IMR-90 (cell line): Measurements from ENCODE around the gene FKRP. TPM values are rescaled to one million over a fixed set of nuclear protein-coding genes. Genes with fewer than 3 reads are reported as not detected.
A peak's percentile ranks its signal among the peaks of the same experiment; 100 is the strongest.

Experiments used
- ATAC-seq: fragments of 200-7000 bp; cut with Tn5 transposase; 2 replicates; pipeline ENCODE4 v1.9.1; 2020; ENCODE audit warnings: low read depth, mild to moderate bottlenecking, moderate library complexity
- BruUV-seq: library from RNA; stranded (reverse); fragments of 400-500 nt; replicated peaks from 2 replicates; lab custom pipeline; 2021; lab: Mats Ljungman, UMichigan
- CTCF ChIA-PET: fragments of 300-600 bp; formaldehyde crosslinking; extraction: SDS; loops from one replicate; lab custom pipeline; 2021; ENCODE audit warnings: antibody characterized with exemption; lab: Yijun Ruan, JAX
- POLR2A ChIA-PET: fragments of 300-600 bp; sonication (Branson Sonifier 250); formaldehyde crosslinking; loops from one replicate; lab custom pipeline; 2022; ENCODE audit warnings: antibody characterized with exemption; ENCODE audit not compliant: unreplicated experiment; lab: Charles Lee
- DNase-seq: peaks from one replicate; pipeline ENCODE4 v3.0.0; 2013
- H2AFZ ChIP-seq: replicated peaks from 2 replicates; pipeline ENCODE3; 2013; ENCODE audit warnings: low read length, mild to moderate bottlenecking; ENCODE audit not compliant: poor library complexity
- H2AK5ac ChIP-seq: 2 replicates; pipeline ENCODE4 v1.6.1; 2013; ENCODE audit warnings: low read depth, low read length, inconsistent platforms
- H2AK9ac ChIP-seq: replicated peaks from 2 replicates; pipeline ENCODE3; 2013; ENCODE audit warnings: mild to moderate bottlenecking, low read depth, low read length, moderate library complexity; ENCODE audit not compliant: poor library complexity
- H2BK120ac ChIP-seq: 2 replicates; pipeline ENCODE4 v1.6.1; 2013; ENCODE audit warnings: low read depth, low read length, inconsistent platforms
- H2BK15ac ChIP-seq: 3 replicates; pipeline ENCODE4 v1.6.1; 2013; ENCODE audit warnings: low read depth, low read length, inconsistent platforms
- H2BK20ac ChIP-seq: 2 replicates; pipeline ENCODE4 v1.6.1; 2013; ENCODE audit warnings: low read depth, mild to moderate bottlenecking, inconsistent platforms, low read length, moderate library complexity
- H2BK5ac ChIP-seq: 2 replicates; pipeline ENCODE4 v1.6.1; 2013; ENCODE audit warnings: mild to moderate bottlenecking, low read depth, low read length, inconsistent platforms; ENCODE audit not compliant: poor library complexity, severe bottlenecking
- H3K14ac ChIP-seq: replicated peaks from 2 replicates; pipeline ENCODE4 v1.6.1; 2013; ENCODE audit warnings: low read depth, low read length, inconsistent platforms
- H3K18ac ChIP-seq: 2 replicates; pipeline ENCODE4 v1.6.1; 2013; ENCODE audit warnings: low read depth, low read length, control low read depth
- H3K23ac ChIP-seq: 2 replicates; pipeline ENCODE4 v1.6.1; 2013; ENCODE audit warnings: low read depth, low read length, inconsistent platforms
- H3K27ac ChIP-seq: 2 replicates; pipeline ENCODE4 v1.5.1; 2013; ENCODE audit warnings: mild to moderate bottlenecking, control low read depth, low read length; ENCODE audit not compliant: insufficient read depth
- H3K27me3 ChIP-seq: 2 replicates; pipeline ENCODE4 v1.6.1; 2013; ENCODE audit warnings: low read length; ENCODE audit not compliant: control insufficient read depth, insufficient read depth
- H3K36me3 ChIP-seq: 2 replicates; pipeline ENCODE4 v1.6.1; 2013; ENCODE audit warnings: low read length, mixed read lengths; ENCODE audit not compliant: control insufficient read depth, insufficient read depth
- H3K4ac ChIP-seq: 2 replicates; pipeline ENCODE4 v1.6.1; 2013; ENCODE audit warnings: low read depth, low read length, inconsistent platforms
- H3K4me1 ChIP-seq: 2 replicates; pipeline ENCODE4 v1.6.1; 2013; ENCODE audit warnings: low read length, mixed read lengths; ENCODE audit not compliant: control insufficient read depth, insufficient read depth
- H3K4me2 ChIP-seq: 2 replicates; pipeline ENCODE4 v1.6.1; 2013; ENCODE audit warnings: low read depth, mild to moderate bottlenecking, control low read depth, low read length, moderate library complexity
- H3K4me3 ChIP-seq: 2 replicates; pipeline ENCODE4 v1.5.1; 2013; ENCODE audit warnings: low read depth, mild to moderate bottlenecking, control low read depth, low read length, moderate library complexity; ENCODE audit not compliant: insufficient read depth
- H3K56ac ChIP-seq: 2 replicates; pipeline ENCODE4 v1.6.1; 2013; ENCODE audit warnings: low read length, inconsistent platforms; ENCODE audit not compliant: insufficient read depth; ENCODE audit errors: extremely low read depth
- H3K79me1 ChIP-seq, 2 experiments: 2 replicates each; pipeline ENCODE4 v1.6.1; 2013; ENCODE audit warnings: low read length in 2 of 2, inconsistent platforms in 1 of 2, low read depth in 1 of 2
- H3K9ac ChIP-seq: 2 replicates; pipeline ENCODE4 v1.6.1; 2013; ENCODE audit warnings: low read depth, low read length, control low read depth
- H3K9me1 ChIP-seq: 2 replicates; pipeline ENCODE4 v1.6.1; 2013; ENCODE audit warnings: low read length, inconsistent platforms; ENCODE audit not compliant: insufficient read depth
- H3K9me3 ChIP-seq: 2 replicates; pipeline ENCODE4 v1.6.1; 2013; ENCODE audit warnings: low read length; ENCODE audit not compliant: control insufficient read depth, insufficient read depth
- H4K20me1 ChIP-seq: 2 replicates; pipeline ENCODE4 v1.6.1; 2013; ENCODE audit warnings: low read length, inconsistent platforms; ENCODE audit not compliant: insufficient read depth
- H4K5ac ChIP-seq: 2 replicates; pipeline ENCODE4 v1.6.1; 2013; ENCODE audit warnings: mild to moderate bottlenecking, low read depth, low read length, control low read depth
- H4K8ac ChIP-seq, 2 experiments: 2 replicates each; pipeline ENCODE4 v1.6.1; 2013; ENCODE audit warnings: low read depth in 2 of 2, low read length in 2 of 2, control low read depth in 1 of 2, inconsistent platforms in 1 of 2
- H4K91ac ChIP-seq: 2 replicates; pipeline ENCODE4 v1.6.1; 2013; ENCODE audit warnings: low read depth, low read length, inconsistent platforms; ENCODE audit not compliant: insufficient read depth
- CEBPB ChIP-seq: IDR thresholded peaks from 2 replicates; pipeline ENCODE4 v1.6.1; 2012; ENCODE audit warnings: low read depth, low read length, improper control_type of control experiment
- CHD1 ChIP-seq: IDR thresholded peaks from 2 replicates; pipeline ENCODE4 v1.6.1; 2012; ENCODE audit warnings: low read depth, low read length, improper control_type of control experiment
- CTCF ChIP-seq: conservative IDR thresholded peaks from 2 replicates; pipeline ENCODE4 v1.5.1; 2012; ENCODE audit warnings: mild to moderate bottlenecking, low read depth, low read length, improper control_type of control experiment
- ELK1 ChIP-seq: fragments of 150-350 bp; IDR thresholded peaks from 2 replicates; pipeline ENCODE4 v1.6.1; 2016; ENCODE audit warnings: low read depth, mild to moderate bottlenecking, low read length, moderate library complexity, borderline replicate concordance
- FOS ChIP-seq: fragments of 150-350 bp; IDR thresholded peaks from 2 replicates; pipeline ENCODE4 v1.6.1; 2016; ENCODE audit warnings: low read depth, low read length
- MAFK ChIP-seq: IDR thresholded peaks from 2 replicates; pipeline ENCODE4 v1.6.1; 2012; ENCODE audit warnings: low read depth, low read length, improper control_type of control experiment
- MAZ ChIP-seq: IDR thresholded peaks from 2 replicates; pipeline ENCODE4 v1.6.1; 2012; ENCODE audit warnings: low read depth, mild to moderate bottlenecking, low read length, improper control_type of control experiment, moderate library complexity, borderline replicate concordance
- NFE2L2 ChIP-seq: fragments of 150-350 bp; IDR thresholded peaks from 2 replicates; pipeline ENCODE4 v1.6.1; 2016; ENCODE audit warnings: low read depth, mild to moderate bottlenecking, low read length
- POLR2A ChIP-seq: IDR thresholded peaks from 2 replicates; pipeline ENCODE4 v1.6.1; 2012; ENCODE audit warnings: mild to moderate bottlenecking, low read depth, low read length
- RAD21 ChIP-seq: IDR thresholded peaks from 2 replicates; pipeline ENCODE4 v1.6.1; 2012; ENCODE audit warnings: low read length, improper control_type of control experiment
- RFX5 ChIP-seq: IDR thresholded peaks from 2 replicates; pipeline ENCODE4 v1.8.0; 2012; ENCODE audit warnings: low read depth, mild to moderate bottlenecking, low read length, moderate library complexity
- SMC3 ChIP-seq: fragments of 150-350 bp; IDR thresholded peaks from 2 replicates; pipeline ENCODE4 v1.6.1; 2016; ENCODE audit warnings: low read depth, mild to moderate bottlenecking, antibody characterized with exemption, low read length, moderate library complexity
- USF2 ChIP-seq: fragments of 150-350 bp; IDR thresholded peaks from 2 replicates; pipeline ENCODE4 v1.6.1; 2017; ENCODE audit warnings: mild to moderate bottlenecking, antibody characterized with exemption, low read length, low read depth
- WGBS, 2 experiments: methylation state at CpG; one replicate each; pipeline versions ENCODE4 v1.1.5 to v1.1.7; 2013; ENCODE audit warnings: missing lambda C conversion rate in 2 of 2; ENCODE audit not compliant: insufficient read length in 1 of 2; ENCODE audit errors: extremely low coverage in 2 of 2; 5-methylcytosine and 5-hydroxymethylcytosine counted together
- dilution Hi-C: fragments of 300-500 bp; cut with HindIII; formaldehyde crosslinking; loops from one replicate; pipeline ENCODE4 v1.14.3; 2018; ENCODE audit warnings: low sequenced_read_pairs; ENCODE audit not compliant: unreplicated experiment
- in situ Hi-C: fragments of 300-500 bp; cut with MboI; formaldehyde crosslinking; loops from 3 replicates; pipeline ENCODE4 v1.14.3; 2019; ENCODE audit warnings: low sequenced_read_pairs, inconsistent platforms, mixed read lengths
- intact Hi-C: fragments of 100-400 bp; cut with micrococcal nuclease; formaldehyde crosslinking; loops from 2 replicates; pipeline ENCODE4 v1.10.0; 2022
- polyA plus RNA-seq, 3 experiments: library from polyadenylated mRNA; depleted of rRNA; stranded (reverse); fragments of >200 nt; gene quantifications; 2 replicates each; pipeline ENCODE4 v1.2.3, GENCODE V29; 2012; ENCODE audit warnings: low replicate concordance in 1 of 3
- total RNA-seq: library from RNA; depleted of rRNA; stranded (reverse); fragments of >200 nt; gene quantifications from 2 replicates; pipeline ENCODE4 v1.2.3, GENCODE V29; 2012

FKRP gene
- total and polyA plus RNA-seq, 2 of the 4 experiments (the other 2 are of a cell fraction): 6.1 to 25.3 TPM

GRCh38 chr19:46718157-46718933, 27.5 kb upstream of the FKRP start:
- H4K8ac ChIP-seq: no peak overlapping the region
- no peak overlapping the region for H2AK5ac ChIP-seq
- 0 out of 2 replicates have a peak overlapping the region, but pooled peaks have one; percentile 53 for H3K23ac ChIP-seq
- dilution Hi-C loops: no loop called here
- no peaks in the 10 kb centered on the region for H3K27me3 ChIP-seq
- no peak overlapping the region for H2BK15ac ChIP-seq
- no peak overlapping the region for H3K9ac ChIP-seq
- in situ Hi-C loops: no loop called here
- no peak overlapping the region for H3K27ac ChIP-seq
- no TSS peak for BruUV-seq
- DNase-seq (no peak), ATAC-seq (no peak)
- no peaks in the 10 kb centered on the region for H3K9me3 ChIP-seq
- no peak overlapping the region for H3K14ac ChIP-seq
- no peak overlapping the region for H2AFZ ChIP-seq
- H3K9me1 ChIP-seq: no peaks in the 10 kb centered on the region
- H3K4me2 ChIP-seq: no peak overlapping the region
- H3K18ac ChIP-seq: no peak overlapping the region
- no peak overlapping the region for H3K4me3 ChIP-seq
- 89% methylated on average over 8 of the region's 17 CpGs; no CpG with 5 or more reads in 1 of the 2 experiments for WGBS, 2 experiments
- H4K20me1 ChIP-seq: peaks cover 5% of the 10 kb centered on the region
- intact Hi-C loops: no loop called here
- H3K4me1 ChIP-seq: peaks cover 7% of the 10 kb centered on the region
- no peak overlapping the region for H2AK9ac ChIP-seq
- CTCF ChIA-PET: no interaction called here
- POLR2A ChIA-PET: no interaction called here
- H2BK5ac ChIP-seq: no peak overlapping the region
- no peak for TF ChIP-seq CEBPB
- no peak for TF ChIP-seq NFE2L2
- no peak for TF ChIP-seq CHD1
- no peak for TF ChIP-seq CTCF
- no peak for TF ChIP-seq USF2
- no peak for TF ChIP-seq MAZ
- TF ChIP-seq RFX5: no peak
- TF ChIP-seq RAD21: no peak
- TF ChIP-seq POLR2A: no peak
- TF ChIP-seq FOS: no peak
- no peak for TF ChIP-seq ELK1
- no peak for TF ChIP-seq SMC3
- TF ChIP-seq MAFK: no peak
- no peak overlapping the region for H3K4ac ChIP-seq
- no peak overlapping the region for H4K91ac ChIP-seq
- H3K56ac ChIP-seq: no peak overlapping the region
- peaks cover 11 to 54% of the 10 kb centered on the region in 2 experiments for H3K79me1 ChIP-seq
- peaks cover 34% of the 10 kb centered on the region for H3K36me3 ChIP-seq
- no peak overlapping the region for H2BK120ac ChIP-seq
- H4K5ac ChIP-seq: no peak overlapping the region
- H2BK20ac ChIP-seq: no peak overlapping the region
